Endothelial cell (in vitro differentiated cells): ENCODE results near the gene PSMB7. TPM values are rescaled to one million over a fixed set of nuclear protein-coding genes. Genes with fewer than 3 reads are reported as not detected.

ENCODE experiments used
- DNase-seq: peaks from one replicate; pipeline ENCODE4 v3.0.0; 2021; ENCODE audit warnings: low spot score
- H3K27ac Mint-ChIP-seq: one replicate; pipeline ENCODE4 v1.8.0; 2021; ENCODE audit warnings: mixed read lengths, inconsistent platforms; ENCODE audit not compliant: unreplicated experiment
- H3K27me3 Mint-ChIP-seq: one replicate; pipeline ENCODE4 v1.8.0; 2021; ENCODE audit warnings: mild to moderate bottlenecking, moderate library complexity, mixed read lengths, inconsistent platforms; ENCODE audit not compliant: unreplicated experiment
- H3K36me3 Mint-ChIP-seq: one replicate; pipeline ENCODE4 v1.8.0; 2021; ENCODE audit warnings: mild to moderate bottlenecking, low read depth, mixed read lengths, inconsistent platforms; ENCODE audit not compliant: unreplicated experiment
- H3K4me1 Mint-ChIP-seq: one replicate; pipeline ENCODE4 v1.8.0; 2021; ENCODE audit warnings: mild to moderate bottlenecking, mixed read lengths, inconsistent platforms; ENCODE audit not compliant: unreplicated experiment
- H3K4me3 Mint-ChIP-seq: one replicate; pipeline ENCODE4 v1.8.0; 2021; ENCODE audit warnings: mild to moderate bottlenecking, mixed read lengths, inconsistent platforms; ENCODE audit not compliant: unreplicated experiment
- H3K9me3 Mint-ChIP-seq: one replicate; pipeline ENCODE4 v1.8.0; 2021; ENCODE audit warnings: mixed read lengths, inconsistent platforms; ENCODE audit not compliant: unreplicated experiment
- CTCF ChIP-seq: fragments of 200-600 bp; sonication (generic); IDR thresholded peaks from one replicate; pipeline ENCODE4 v1.5.0; 2021; ENCODE audit warnings: antibody characterized with exemption; ENCODE audit not compliant: unreplicated experiment
- total RNA-seq: library from RNA; stranded (reverse); fragmentation: NEBNext Ultra II Directional; extraction: Animal tissue kit (Norgen Biotek cat#: 25700); gene quantifications from one replicate; pipeline ENCODE4 v1.2.1, GENCODE V29; 2021; ENCODE audit not compliant: unreplicated experiment

The PSMB7 gene
- total RNA-seq, 1 donor from 2014 or later = 180 TPM

- Mint-ChIP-seq H3K27me3 (peaks cover 1% of the 10 kb centered on the region), H3K9me3 (no peaks in the 10 kb centered on the region), H3K4me1 (peaks cover 17% of the 10 kb centered on the region), H3K36me3 (peaks cover 7% of the 10 kb centered on the region), H3K4me3 (no peak overlapping the region), H3K27ac (peak overlapping the region; percentile 32)
- no peak for DNase-seq
- no peak for TF ChIP-seq CTCF
Measured at GRCh38 chr9:124366476-124367220, 48.6 kb downstream of the PSMB7 start.

GRCh38 chr9:124365036-124365435, 50.2 kb downstream of the PSMB7 start:
- peaks cover 7% of the 10 kb centered on the region for H3K36me3 Mint-ChIP-seq
- no peak for DNase-seq
- H3K27ac Mint-ChIP-seq = no peak overlapping the region
- H3K9me3 Mint-ChIP-seq = no peaks in the 10 kb centered on the region
- H3K27me3 Mint-ChIP-seq = peaks cover 3% of the 10 kb centered on the region
- peaks cover 10% of the 10 kb centered on the region for H3K4me1 Mint-ChIP-seq
- H3K4me3 Mint-ChIP-seq = no peak overlapping the region
- no peak for TF ChIP-seq CTCF

GRCh38 chr9:124364141-124364540, 51.1 kb downstream of the PSMB7 start:
- Mint-ChIP-seq H3K27me3 (peaks cover 3% of the 10 kb centered on the region), H3K27ac (no peak overlapping the region), H3K9me3 (no peaks in the 10 kb centered on the region), H3K36me3 (peaks cover 10% of the 10 kb centered on the region), H3K4me3 (no peak overlapping the region), H3K4me1 (peaks cover 2% of the 10 kb centered on the region)
- no peak for TF ChIP-seq CTCF
- no peak for DNase-seq

- peaks cover 3% of the 10 kb centered on the region for H3K27me3 Mint-ChIP-seq
- H3K4me3 Mint-ChIP-seq = no peak overlapping the region
- no peak for TF ChIP-seq CTCF
- H3K4me1 Mint-ChIP-seq = peaks cover 2% of the 10 kb centered on the region
- peaks cover 10% of the 10 kb centered on the region for H3K36me3 Mint-ChIP-seq
- no peaks in the 10 kb centered on the region for H3K9me3 Mint-ChIP-seq
- no peak for DNase-seq
- no peak overlapping the region for H3K27ac Mint-ChIP-seq
Measured at GRCh38 chr9:124363326-124364096, 51.7 kb downstream of the PSMB7 start.

- Mint-ChIP-seq H3K36me3 (peaks cover 12% of the 10 kb centered on the region), H3K27me3 (peaks cover 5% of the 10 kb centered on the region)
- no peak for DNase-seq
Measured at GRCh38 chr9:124361128-124361527, 54.1 kb downstream of the PSMB7 start.

More at GRCh38 chr9:124361128-124361527, 54.1 kb downstream of the PSMB7 start:
- Mint-ChIP-seq H3K9me3 (no peaks in the 10 kb centered on the region), H3K27ac (no peak overlapping the region), H3K4me1 (peaks cover 4% of the 10 kb centered on the region), H3K4me3 (no peak overlapping the region)
- TF ChIP-seq CTCF = no peak
